Panc1 (cell line): ENCODE results near the gene C14orf132. TPM values are rescaled to one million over a fixed set of nuclear protein-coding genes. Genes with fewer than 3 reads are reported as not detected.

ENCODE experiments used
- ATAC-seq: fragments of 200-7000 bp; cut with Tn5 transposase; 2 replicates; pipeline ENCODE4 v1.9.1; 2020; ENCODE audit warnings: mild to moderate bottlenecking, moderate library complexity
- BruUV-seq: library from RNA; stranded (reverse); fragments of 400-500 nt; replicated peaks from 2 replicates; lab custom pipeline; 2021; lab: Mats Ljungman, UMichigan
- CTCF ChIA-PET: fragments of 300-600 bp; sonication (Branson Sonifier 250); formaldehyde crosslinking; loops from one replicate; lab custom pipeline; 2022; ENCODE audit warnings: antibody characterized with exemption; lab: Charles Lee
- POLR2A ChIA-PET: fragments of 300-600 bp; sonication (Branson Sonifier 250); formaldehyde crosslinking; loops from one replicate; lab custom pipeline; 2022; ENCODE audit warnings: antibody characterized with exemption; lab: Charles Lee
- DNase-seq: peaks from one replicate; pipeline ENCODE4 v3.0.0-alpha.2; 2010; ENCODE audit warnings: low read depth, low spot score
- H3K27ac ChIP-seq: 2 replicates; pipeline ENCODE4 v1.5.1; 2011; ENCODE audit warnings: mild to moderate bottlenecking, low read length, inconsistent platforms
- H3K27me3 ChIP-seq: fragments of 200-500 bp; sonication (Bioruptor generic); 2 replicates; pipeline ENCODE4 v1.6.0; 2014; ENCODE audit warnings: low read length, inconsistent platforms; ENCODE audit not compliant: control insufficient read depth, insufficient read depth
- H3K36me3 ChIP-seq: fragments of 200-500 bp; sonication (Bioruptor generic); 2 replicates; pipeline ENCODE4 v1.5.1; 2014; ENCODE audit warnings: inconsistent platforms, mild to moderate bottlenecking, low read length, moderate library complexity; ENCODE audit not compliant: control insufficient read depth, insufficient read depth
- H3K4me1 ChIP-seq: 2 replicates; pipeline ENCODE4 v1.5.1; 2011; ENCODE audit warnings: inconsistent platforms, mild to moderate bottlenecking, low read length, moderate library complexity; ENCODE audit not compliant: control insufficient read depth, insufficient read depth
- H3K4me3 ChIP-seq, 2 experiments: 2 replicates each; pipeline ENCODE4 v1.5.1; 2011 to 2012; ENCODE audit warnings: low read depth in 2 of 2, low read length in 2 of 2, mild to moderate bottlenecking in 2 of 2, inconsistent platforms in 1 of 2, moderate library complexity in 1 of 2
- H3K9me3 ChIP-seq: fragments of 200-500 bp; sonication (Bioruptor generic); 2 replicates; pipeline ENCODE4 v1.5.1; 2014; ENCODE audit warnings: low read depth, mild to moderate bottlenecking, inconsistent platforms, low read length, moderate library complexity; ENCODE audit not compliant: control insufficient read depth, insufficient read depth
- POLR2AphosphoS5 ChIP-seq: IDR thresholded peaks from 2 replicates; pipeline ENCODE4 v1.6.1; 2012; ENCODE audit warnings: mild to moderate bottlenecking, low read depth, low read length, moderate library complexity
- SIN3A ChIP-seq: IDR thresholded peaks from 2 replicates; pipeline ENCODE4 v1.6.1; 2012; ENCODE audit warnings: low read depth, mild to moderate bottlenecking, low read length, moderate library complexity, borderline replicate concordance; ENCODE audit not compliant: insufficient read depth
- TCF7L2 ChIP-seq: IDR thresholded peaks from 2 replicates; pipeline ENCODE4 v1.6.1; 2011; ENCODE audit warnings: mild to moderate bottlenecking, low read depth, low read length, inconsistent platforms
- in situ Hi-C: cut with HindIII; loops from 2 replicates; pipeline ENCODE4 v1.10.0; 2016; ENCODE audit warnings: low sequenced_read_pairs, low pct_unique_long_range_greater_than_20kb
- intact Hi-C: fragments of 100-400 bp; cut with micrococcal nuclease; formaldehyde crosslinking; loops from one replicate; pipeline ENCODE4 v1.10.0; 2022; ENCODE audit not compliant: unreplicated experiment
- total RNA-seq: library from RNA; stranded (reverse); gene quantifications from one replicate; pipeline ENCODE4 v1.2.1, GENCODE V29; 2021; ENCODE audit not compliant: unreplicated experiment
- TF ChIP-seq, protein P1 (sequence below), 2 experiments: IDR thresholded peaks; 2 replicates each; pipeline ENCODE4 v1.6.1; 2011 to 2012; ENCODE audit warnings: low read depth in 2 of 2, control low read depth in 1 of 2, low read length in 1 of 2, mild to moderate bottlenecking in 1 of 2, moderate library complexity in 1 of 2; ENCODE audit not compliant: insufficient read depth in 1 of 2
- TF ChIP-seq, protein P2 (sequence below): fragments of 450-650 bp; IDR thresholded peaks from 2 replicates; pipeline ENCODE4 v1.5.1; 2017; ENCODE audit warnings: mild to moderate bottlenecking

C14orf132 gene
- total RNA-seq, 1 experiment from 2014 or later = 23.0 TPM

DNA sequence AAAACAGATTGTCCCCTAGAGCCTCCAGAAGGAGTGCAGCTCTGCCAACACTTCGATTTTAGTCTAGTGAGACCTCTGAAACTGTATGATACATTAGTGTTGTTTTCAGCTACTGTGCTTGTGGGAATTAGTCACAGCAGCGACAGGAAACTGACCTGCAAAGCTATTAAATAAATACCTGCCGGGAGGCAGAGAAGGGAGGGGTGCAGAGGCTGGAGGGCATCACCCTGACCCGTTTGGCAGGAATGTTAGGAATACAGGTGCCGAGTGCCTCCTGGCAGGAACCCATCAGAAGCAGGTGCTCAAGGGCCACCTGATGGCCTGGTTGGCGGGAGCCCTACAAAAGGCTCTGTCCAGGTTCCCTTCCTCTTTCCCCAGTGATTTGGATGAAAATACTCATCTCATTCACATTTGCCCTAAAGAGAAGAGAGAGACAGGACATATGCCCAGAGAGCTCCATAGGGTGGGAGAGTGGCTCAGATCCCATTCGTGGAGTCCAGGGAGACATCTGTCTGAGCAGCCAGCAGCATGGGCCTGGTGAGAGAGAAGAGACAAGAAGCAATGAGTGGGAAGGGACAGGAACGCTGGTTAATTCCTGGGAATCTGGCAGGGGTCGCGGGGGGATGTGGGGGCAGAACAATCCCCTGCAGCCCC, 44.6 kb downstream of the C14orf132 start:
- no peaks in the 10 kb centered on the region for H3K27me3 ChIP-seq
- TF ChIP-seq, protein P1, sequence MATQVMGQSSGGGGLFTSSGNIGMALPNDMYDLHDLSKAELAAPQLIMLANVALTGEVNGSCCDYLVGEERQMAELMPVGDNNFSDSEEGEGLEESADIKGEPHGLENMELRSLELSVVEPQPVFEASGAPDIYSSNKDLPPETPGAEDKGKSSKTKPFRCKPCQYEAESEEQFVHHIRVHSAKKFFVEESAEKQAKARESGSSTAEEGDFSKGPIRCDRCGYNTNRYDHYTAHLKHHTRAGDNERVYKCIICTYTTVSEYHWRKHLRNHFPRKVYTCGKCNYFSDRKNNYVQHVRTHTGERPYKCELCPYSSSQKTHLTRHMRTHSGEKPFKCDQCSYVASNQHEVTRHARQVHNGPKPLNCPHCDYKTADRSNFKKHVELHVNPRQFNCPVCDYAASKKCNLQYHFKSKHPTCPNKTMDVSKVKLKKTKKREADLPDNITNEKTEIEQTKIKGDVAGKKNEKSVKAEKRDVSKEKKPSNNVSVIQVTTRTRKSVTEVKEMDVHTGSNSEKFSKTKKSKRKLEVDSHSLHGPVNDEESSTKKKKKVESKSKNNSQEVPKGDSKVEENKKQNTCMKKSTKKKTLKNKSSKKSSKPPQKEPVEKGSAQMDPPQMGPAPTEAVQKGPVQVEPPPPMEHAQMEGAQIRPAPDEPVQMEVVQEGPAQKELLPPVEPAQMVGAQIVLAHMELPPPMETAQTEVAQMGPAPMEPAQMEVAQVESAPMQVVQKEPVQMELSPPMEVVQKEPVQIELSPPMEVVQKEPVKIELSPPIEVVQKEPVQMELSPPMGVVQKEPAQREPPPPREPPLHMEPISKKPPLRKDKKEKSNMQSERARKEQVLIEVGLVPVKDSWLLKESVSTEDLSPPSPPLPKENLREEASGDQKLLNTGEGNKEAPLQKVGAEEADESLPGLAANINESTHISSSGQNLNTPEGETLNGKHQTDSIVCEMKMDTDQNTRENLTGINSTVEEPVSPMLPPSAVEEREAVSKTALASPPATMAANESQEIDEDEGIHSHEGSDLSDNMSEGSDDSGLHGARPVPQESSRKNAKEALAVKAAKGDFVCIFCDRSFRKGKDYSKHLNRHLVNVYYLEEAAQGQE (IDR thresholded peaks at IDR 0.05; ENCODE audit: insufficient read depth in 1 of 2, low read depth in 2 of 2, low read length in 1 of 2) = no peak
- TF ChIP-seq TCF7L2 = no peak
- no peak for TF ChIP-seq POLR2AphosphoS5
- TF ChIP-seq, protein P2, sequence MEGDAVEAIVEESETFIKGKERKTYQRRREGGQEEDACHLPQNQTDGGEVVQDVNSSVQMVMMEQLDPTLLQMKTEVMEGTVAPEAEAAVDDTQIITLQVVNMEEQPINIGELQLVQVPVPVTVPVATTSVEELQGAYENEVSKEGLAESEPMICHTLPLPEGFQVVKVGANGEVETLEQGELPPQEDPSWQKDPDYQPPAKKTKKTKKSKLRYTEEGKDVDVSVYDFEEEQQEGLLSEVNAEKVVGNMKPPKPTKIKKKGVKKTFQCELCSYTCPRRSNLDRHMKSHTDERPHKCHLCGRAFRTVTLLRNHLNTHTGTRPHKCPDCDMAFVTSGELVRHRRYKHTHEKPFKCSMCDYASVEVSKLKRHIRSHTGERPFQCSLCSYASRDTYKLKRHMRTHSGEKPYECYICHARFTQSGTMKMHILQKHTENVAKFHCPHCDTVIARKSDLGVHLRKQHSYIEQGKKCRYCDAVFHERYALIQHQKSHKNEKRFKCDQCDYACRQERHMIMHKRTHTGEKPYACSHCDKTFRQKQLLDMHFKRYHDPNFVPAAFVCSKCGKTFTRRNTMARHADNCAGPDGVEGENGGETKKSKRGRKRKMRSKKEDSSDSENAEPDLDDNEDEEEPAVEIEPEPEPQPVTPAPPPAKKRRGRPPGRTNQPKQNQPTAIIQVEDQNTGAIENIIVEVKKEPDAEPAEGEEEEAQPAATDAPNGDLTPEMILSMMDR = no peak
- TF ChIP-seq SIN3A = no peak
- in situ Hi-C loops (no loop called here), intact Hi-C loops (no loop called here)
- H3K27ac ChIP-seq = no peak overlapping the region
- no TSS peak for BruUV-seq
- H3K36me3 ChIP-seq = no peaks in the 10 kb centered on the region
- no peaks in the 10 kb centered on the region for H3K9me3 ChIP-seq
- POLR2A ChIA-PET = no interaction called here
- no peak for DNase-seq
- CTCF ChIA-PET = no interaction called here
- H3K4me1 ChIP-seq = peaks cover 5% of the 10 kb centered on the region; the same call in 1 of the 2 replicates
- no peak for ATAC-seq
- no peak overlapping the region for H3K4me3 ChIP-seq

DNA sequence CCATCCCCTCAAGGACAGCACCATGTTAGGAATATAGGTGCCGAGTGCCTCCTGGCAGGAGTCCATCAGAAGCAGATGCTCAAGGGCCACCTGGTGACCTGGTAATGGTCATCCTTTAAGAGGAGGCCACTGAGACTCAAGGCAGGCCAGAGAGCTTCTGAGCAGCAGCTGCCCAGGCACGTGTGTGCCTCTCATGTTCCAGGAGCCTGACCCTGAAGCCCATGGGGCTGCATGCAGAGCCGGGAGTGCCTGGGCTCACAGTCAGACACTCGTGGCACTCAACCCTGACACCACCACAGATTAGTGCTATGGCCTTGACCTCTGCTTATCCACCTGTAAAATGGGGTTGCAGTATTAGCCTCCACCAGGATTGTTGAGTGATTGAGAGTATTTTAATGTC, 45.6 kb downstream of the C14orf132 start:
- DNase-seq (no peak), ATAC-seq (0 out of 2 replicates have a peak, but pooled peaks have one; percentile 37)
- Histone ChIP-seq H3K4me1 (peaks cover 3% of the 10 kb centered on the region; the same call in 1 of the 2 replicates), H3K27me3 (no peaks in the 10 kb centered on the region), H3K4me3 (no peak overlapping the region), H3K36me3 (no peaks in the 10 kb centered on the region), H3K9me3 (no peaks in the 10 kb centered on the region), H3K27ac (no peak overlapping the region)
- in situ Hi-C loops (no loop called here), intact Hi-C loops (no loop called here)
- TF ChIP-seq, protein P2 = no peak
- TF ChIP-seq, protein P1 (IDR thresholded peaks at IDR 0.05; ENCODE audit: insufficient read depth in 1 of 2, low read depth in 2 of 2, low read length in 1 of 2) = no peak
- TF ChIP-seq SIN3A = no peak
- TF ChIP-seq TCF7L2 = no peak
- no peak for TF ChIP-seq POLR2AphosphoS5
- BruUV-seq = no TSS peak
- CTCF ChIA-PET = no interaction called here
- POLR2A ChIA-PET = no interaction called here
